K562 (cell line): ENCODE data around the gene FAM193A. TPM values are rescaled to one million over a fixed set of nuclear protein-coding genes. Genes with fewer than 3 reads are reported as not detected.

Source experiments
- BCL6 ChIP-seq: fragments of 250-450 bp; sonication (Bioruptor Pico); IDR thresholded peaks from 2 replicates; pipeline ENCODE4 v1.4.0; 2020
- BHLHE40 ChIP-seq: IDR thresholded peaks from 2 replicates; pipeline ENCODE4 v1.6.1; 2011; ENCODE audit warnings: low read length, improper control_type of control experiment
- CC2D1A ChIP-seq: fragments of 450-650 bp; IDR thresholded peaks from 2 replicates; pipeline ENCODE4 v1.6.1; 2017; ENCODE audit warnings: mild to moderate bottlenecking
- CTCF ChIP-seq, 3 experiments: IDR thresholded peaks in 2 of 3; conservative IDR thresholded peaks in 1 of 3; 2 replicates each; pipeline ENCODE4 v1.5.1; 2011 to 2012; ENCODE audit warnings: low read length in 3 of 3, mild to moderate bottlenecking in 3 of 3, control low read depth in 2 of 3, improper control_type of control experiment in 1 of 3, inconsistent platforms in 1 of 3, low read depth in 1 of 3, mixed read lengths in 1 of 3, moderate library complexity in 1 of 3; ENCODE audit not compliant: insufficient read depth in 2 of 3
- ETS1 ChIP-seq: conservative IDR thresholded peaks from 2 replicates; pipeline ENCODE4 v1.6.1; 2011; ENCODE audit warnings: low read depth, mild to moderate bottlenecking, low read length; ENCODE audit not compliant: control insufficient read depth
- GTF2B ChIP-seq: IDR thresholded peaks from 2 replicates; pipeline ENCODE4 v1.6.1; 2011; ENCODE audit not compliant: insufficient read length; ENCODE audit errors: extremely low read depth
- POLR2B ChIP-seq: fragments of 450-650 bp; IDR thresholded peaks from 2 replicates; pipeline ENCODE4 v1.6.1; 2018; ENCODE audit warnings: low read depth; ENCODE audit not compliant: partially characterized antibody
- POLR2H ChIP-seq: IDR thresholded peaks from 2 replicates; pipeline ENCODE4 v1.6.1; 2016; ENCODE audit warnings: missing genetic modification characterization, low read depth, mild to moderate bottlenecking, control low read depth, missing compliant biosample characterization, moderate library complexity
- RCOR1 ChIP-seq, 2 experiments: IDR thresholded peaks; 2 replicates each; pipeline ENCODE4 v1.6.1; 2012; ENCODE audit warnings: low read depth in 2 of 2, low read length in 2 of 2, borderline replicate concordance in 1 of 2, improper control_type of control experiment in 1 of 2
- SIN3B ChIP-seq: fragments of 450-650 bp; IDR thresholded peaks from 2 replicates; pipeline ENCODE4 v1.6.1; 2017; ENCODE audit warnings: low read depth, mild to moderate bottlenecking, moderate library complexity
- SRSF3 ChIP-seq: fragments of 200-400 bp; formaldehyde crosslinking; IDR thresholded peaks from 2 replicates; pipeline ENCODE4 v1.6.1; 2016; ENCODE audit warnings: mild to moderate bottlenecking, low read length, moderate library complexity; ENCODE audit not compliant: insufficient read depth
- ZBTB26 ChIP-seq: fragments of 450-650 bp; formaldehyde crosslinking; IDR thresholded peaks from 2 replicates; pipeline ENCODE4 v1.4.0; 2022; ENCODE audit warnings: missing genetic modification characterization
- ZBTB49 ChIP-seq: sonication (generic); formaldehyde crosslinking; IDR thresholded peaks from 2 replicates; pipeline ENCODE4 v1.8.0; 2022; ENCODE audit warnings: missing genetic modification reagents, mild to moderate bottlenecking, borderline replicate concordance
- ZBTB9 ChIP-seq: fragments of 450-650 bp; formaldehyde crosslinking; IDR thresholded peaks from 2 replicates; pipeline ENCODE4 v1.4.0; 2020; ENCODE audit warnings: mild to moderate bottlenecking, moderate library complexity
- ZC3H4 ChIP-seq: sonication (generic); formaldehyde crosslinking; IDR thresholded peaks from 2 replicates; pipeline ENCODE4 v1.9.0; 2021; ENCODE audit warnings: missing genetic modification reagents, borderline replicate concordance
- ZNF174 ChIP-seq: fragments of 250-450 bp; sonication (Bioruptor Pico); IDR thresholded peaks from 2 replicates; pipeline ENCODE4 v1.4.0; 2020; ENCODE audit warnings: mild to moderate bottlenecking
- ZNF707 ChIP-seq: fragments of 250-450 bp; sonication (Bioruptor Pico); conservative IDR thresholded peaks from 2 replicates; pipeline ENCODE4 v1.8.0; 2022; ENCODE audit warnings: inconsistent platforms, mild to moderate bottlenecking, moderate library complexity
- polyA plus RNA-seq, 8 experiments: library from polyadenylated mRNA; depleted of rRNA in 4 of 8; stranded (reverse) in 5 of 8; unstranded in 3 of 8; fragments of >200 nt; fragmentation: Nextera tagmentation in 2 of 8; fragmentation: Illumina TruSeq in 1 of 8; extraction: Ambion mirVana in 2 of 8; extraction: Trizol in 1 of 8; gene quantifications; 2 replicates each; pipeline versions ENCODE4 v1.2.1 to v1.2.3, GENCODE V29; 2011 to 2014; ENCODE audit warnings: inconsistent platforms in 1 of 8, missing spikeins in 1 of 8
- total RNA-seq, 7 experiments: library from RNA; depleted of rRNA in 6 of 7; stranded (reverse); fragments of >200 nt in 6 of 7; fragmentation: Illumina TruSeq in 2 of 7; extraction: Trizol in 2 of 7; gene quantifications; 2 replicates each; pipeline versions ENCODE4 v1.2.1 to v1.2.3, GENCODE V29; 2011 to 2021; ENCODE audit warnings: low replicate concordance in 1 of 7

FAM193A gene
- total and polyA plus RNA-seq, 9 of the 15 experiments (the other 6 are each of a cell fraction or from before 2014, with no cell fraction given), result 0.46 to 24.6 (median 9.6) TPM

DNA sequence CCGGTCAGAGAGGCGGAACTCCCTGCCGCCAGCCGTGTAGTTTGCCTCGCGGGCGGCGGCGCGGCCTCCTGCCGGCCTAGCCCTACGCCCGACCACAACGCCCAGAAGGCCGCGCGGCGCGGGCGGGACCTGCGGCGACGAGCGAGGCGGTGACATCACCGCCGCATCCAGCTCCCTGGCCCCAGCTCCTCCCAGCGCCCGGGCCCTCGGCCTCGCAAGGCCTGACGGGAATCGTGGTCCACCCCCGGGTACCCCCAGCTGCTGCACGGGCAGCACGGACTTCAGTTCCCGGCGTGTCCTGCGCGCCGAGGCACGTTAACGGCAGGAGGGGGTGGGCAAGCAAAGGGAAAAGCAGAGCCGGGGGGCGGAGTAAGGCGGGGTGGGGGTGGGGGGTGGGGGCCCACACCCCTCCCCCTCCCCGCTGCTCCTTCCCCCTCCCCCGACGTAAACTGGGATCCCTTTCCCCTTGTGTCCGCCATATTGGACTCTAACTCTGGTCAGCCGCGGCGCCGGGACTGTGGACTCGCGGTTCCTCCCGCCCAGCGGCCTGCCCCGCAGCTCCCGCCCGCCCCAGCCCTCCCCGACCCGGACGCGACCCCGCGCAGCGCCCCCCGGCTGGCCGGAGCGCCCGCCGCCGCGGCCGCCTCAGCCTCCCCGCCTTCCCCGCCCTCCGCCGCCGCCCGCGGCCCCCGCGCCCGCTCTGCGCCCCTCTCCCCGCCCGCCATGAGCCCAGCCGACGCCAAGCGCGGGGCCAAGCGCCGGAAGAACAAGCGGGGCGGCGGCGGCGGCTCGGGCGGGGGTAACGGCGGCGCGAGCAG, at the start of gene FAM193A (continued):
- TF ChIP-seq GTF2B (no peak), ZC3H4 (CRISPR knock-in tag) (no peak), ZBTB26 (CRISPR knock-in tag) (no peak), BHLHE40 (peak; percentile 70), ZBTB9 (no peak), BCL6 (CRISPR knock-in tag) (no peak), ETS1 (peak; percentile 97; the same call in 1 of the 2 replicates), CC2D1A (no peak), RCOR1 (IDR thresholded peaks at IDR 0.05; ENCODE audit: borderline replicate concordance in 1 of 2, low read depth in 2 of 2, low read length in 2 of 2) (no peak), CTCF (IDR thresholded peaks at IDR 0.05 in 2 of 3, conservative IDR thresholded peaks at IDR 0.05 in 1 of 3; ENCODE audit: insufficient read depth in 2 of 3, low read depth in 1 of 3, low read length in 3 of 3) (no peak; a peak in 1 of 6 replicates), POLR2H (peak; percentile 53), ZNF707 (CRISPR knock-in tag) (no peak), SRSF3 (no peak), ZBTB49 (CRISPR knock-in tag) (no peak), SIN3B (no peak), POLR2B (no peak), ZNF174 (CRISPR knock-in tag) (no peak)
